NCI-H82 treated with DMSO at 0.1 percent for 48 hours (cell line): Measurements from ENCODE around the gene SLC6A18.

Experiments used
- DNase-seq: peaks from one replicate; lab custom pipeline; 2025; ENCODE audit not compliant: unreplicated experiment; lab: John Stamatoyannopoulos, UW

The SLC6A18 gene

DNA sequence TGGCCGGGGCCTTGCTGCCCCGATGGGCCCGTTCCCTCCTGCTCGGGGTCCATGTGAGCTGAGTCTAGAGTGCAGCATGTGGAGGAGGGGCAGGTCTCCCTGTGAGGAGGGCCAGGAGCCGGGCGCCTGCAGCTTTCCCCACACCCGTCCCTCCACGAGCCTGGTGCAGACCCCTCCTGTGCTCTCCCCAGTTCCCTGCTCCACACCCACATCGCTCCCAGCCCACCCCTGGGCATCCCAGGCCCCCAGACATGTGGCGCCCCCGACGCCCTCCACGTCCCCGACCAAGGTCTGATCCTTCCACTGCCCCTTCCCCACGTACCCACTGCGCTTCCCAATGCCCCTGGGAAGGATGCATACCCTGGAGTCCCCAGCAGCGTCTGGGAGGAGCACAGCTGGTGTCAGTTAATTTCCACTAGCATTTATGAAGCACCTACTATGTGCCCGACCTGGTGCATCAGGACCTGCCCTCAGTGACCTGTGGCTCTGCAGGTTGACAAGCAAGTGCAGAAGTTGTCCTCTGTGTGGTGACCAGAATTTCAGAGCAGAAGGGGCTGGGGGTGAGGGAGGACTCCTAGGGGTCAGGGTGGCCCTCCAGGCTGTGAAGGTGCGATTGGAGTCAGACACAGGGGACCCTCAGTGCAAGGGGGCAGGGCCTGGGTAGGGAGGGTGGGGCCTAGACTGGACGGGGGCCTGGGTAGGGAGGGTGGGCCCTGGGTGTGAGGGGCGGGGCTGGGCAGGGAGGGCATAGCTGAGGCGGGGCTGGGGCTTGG is 10.8 kb upstream of the SLC6A18 start:
- DNase-seq = no peak

DNA sequence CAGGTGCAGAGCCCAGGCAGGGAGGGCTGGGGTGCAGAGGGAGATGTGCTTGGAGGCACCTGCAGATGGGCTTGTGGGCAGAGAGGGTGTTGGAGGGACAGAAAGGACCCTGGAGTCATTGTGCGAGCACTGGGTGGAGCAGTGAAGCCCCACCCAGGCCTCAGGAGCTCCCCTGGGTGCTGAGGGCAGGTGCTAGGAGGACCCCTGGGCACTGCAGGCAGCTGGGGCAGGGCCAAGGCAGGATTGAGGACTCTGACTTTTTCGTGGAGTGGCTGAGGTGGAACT is 10.3 kb upstream of the SLC6A18 start:
- no peak for DNase-seq

DNA sequence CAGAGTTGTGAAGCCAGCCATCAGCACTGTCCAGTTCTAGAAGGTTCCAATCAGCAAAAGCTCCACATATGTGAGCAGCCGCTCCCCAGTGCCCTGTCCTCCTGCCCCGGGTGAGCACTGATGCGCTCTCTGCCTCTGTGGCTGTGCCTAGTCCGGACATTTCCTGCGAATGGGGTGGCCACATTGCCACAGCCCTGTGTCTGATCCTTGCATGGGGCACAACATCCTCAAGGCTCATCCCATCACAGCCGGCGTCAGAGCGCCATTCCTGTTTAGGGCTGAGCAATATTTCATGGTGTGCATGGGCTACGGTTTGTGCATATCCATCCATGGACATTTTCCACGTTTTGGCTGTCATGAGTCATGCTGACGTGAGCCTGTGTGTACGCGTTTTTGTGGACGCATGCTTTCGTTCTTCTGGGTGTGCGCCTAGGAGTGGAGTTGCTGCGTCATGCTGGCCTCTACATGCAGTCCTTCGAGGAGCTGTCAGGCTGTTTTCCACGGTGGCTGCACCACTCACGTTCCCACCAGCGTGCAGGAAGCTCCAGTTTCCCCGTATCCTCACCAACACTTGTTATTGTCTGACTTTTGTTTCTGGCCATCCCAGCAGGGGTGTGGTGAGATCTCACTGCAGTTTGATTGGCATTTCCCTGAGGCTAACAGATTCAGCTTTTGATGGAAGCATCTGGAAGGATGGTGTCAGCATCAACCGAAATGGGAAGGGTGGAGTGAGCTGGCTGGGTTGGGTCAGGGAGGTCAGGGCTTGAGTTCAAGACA is 9.7 kb upstream of the SLC6A18 start:
- no peak for DNase-seq

DNA sequence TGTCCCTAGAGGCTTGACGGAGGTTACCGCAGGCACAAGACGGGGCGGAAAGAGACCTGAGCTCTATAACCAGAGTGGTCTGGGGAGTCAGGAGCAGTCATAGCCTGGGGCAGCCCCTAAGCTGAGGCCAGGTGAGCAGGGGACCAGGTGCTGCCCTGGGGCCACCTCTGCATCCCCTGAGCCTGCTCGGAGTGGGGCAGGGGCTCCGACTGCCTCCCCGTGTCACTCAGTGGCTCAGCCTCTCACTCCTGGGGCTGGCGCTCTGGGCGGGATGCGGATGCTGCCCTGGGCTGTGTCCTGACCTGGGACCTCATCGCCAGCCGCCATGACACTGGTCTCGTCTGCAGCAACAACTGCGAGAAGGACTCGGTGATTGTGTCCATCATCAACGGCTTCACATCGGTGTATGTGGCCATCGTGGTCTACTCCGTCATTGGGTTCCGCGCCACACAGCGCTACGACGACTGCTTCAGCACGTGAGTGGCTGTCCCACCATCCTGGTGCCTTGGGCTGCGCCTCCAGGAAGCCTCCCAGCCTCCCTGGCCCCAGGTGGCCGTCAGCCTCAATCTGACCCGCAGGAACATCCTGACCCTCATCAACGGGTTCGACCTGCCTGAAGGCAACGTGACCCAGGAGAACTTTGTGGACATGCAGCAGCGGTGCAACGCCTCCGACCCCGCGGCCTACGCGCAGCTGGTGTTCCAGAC is 8.8 kb upstream of the SLC6A18 start:
- DNase-seq = no peak

DNA sequence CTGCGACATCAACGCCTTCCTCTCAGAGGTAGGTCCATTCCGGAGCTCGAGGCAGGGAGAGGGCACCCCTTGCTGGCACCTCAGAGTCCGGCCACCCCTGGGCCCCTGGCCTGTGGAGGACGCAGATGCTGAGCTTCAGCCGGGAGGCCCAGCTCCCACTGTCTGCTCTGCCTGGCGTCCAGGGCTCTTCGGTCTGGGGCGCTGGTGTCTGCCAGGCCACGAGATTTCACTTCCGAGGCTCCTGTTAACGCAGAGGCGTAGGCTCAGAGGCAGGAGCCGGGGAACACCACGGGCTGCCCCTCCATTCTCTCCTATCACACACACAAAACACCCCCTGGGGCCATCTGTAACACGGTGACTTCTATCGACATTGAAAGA is 8.3 kb upstream of the SLC6A18 start:
- DNase-seq = no peak

DNA sequence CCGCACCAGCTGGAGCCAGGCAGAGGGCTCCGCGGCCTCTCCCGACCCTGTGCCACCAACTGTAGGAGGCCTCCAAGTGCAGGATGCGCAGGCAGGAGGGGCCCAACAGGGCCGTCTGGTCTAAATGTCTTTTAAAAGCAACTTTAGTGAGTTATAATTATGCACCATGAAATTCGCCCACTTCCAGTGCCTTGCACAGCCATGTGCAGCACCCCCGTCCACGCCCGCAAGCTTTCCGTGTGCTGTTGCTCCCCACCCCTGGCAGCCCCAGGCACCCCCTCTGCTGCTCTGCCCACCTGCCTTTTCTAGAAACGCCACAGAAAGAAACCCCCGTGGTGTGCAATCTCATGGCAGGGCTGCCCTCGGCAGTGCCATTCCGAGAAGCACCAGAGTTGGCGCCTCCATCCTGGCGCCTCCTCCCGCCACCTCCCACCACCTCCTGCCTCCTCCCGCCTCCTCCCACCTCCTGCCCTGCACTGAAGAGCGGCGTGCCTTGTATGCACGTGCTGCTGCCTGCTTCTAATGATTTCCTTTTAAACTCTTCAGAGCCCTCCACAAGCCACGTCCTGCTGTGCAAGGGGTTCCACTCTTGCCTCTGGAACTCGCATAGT is 7.5 kb upstream of the SLC6A18 start:
- DNase-seq = no peak

DNA sequence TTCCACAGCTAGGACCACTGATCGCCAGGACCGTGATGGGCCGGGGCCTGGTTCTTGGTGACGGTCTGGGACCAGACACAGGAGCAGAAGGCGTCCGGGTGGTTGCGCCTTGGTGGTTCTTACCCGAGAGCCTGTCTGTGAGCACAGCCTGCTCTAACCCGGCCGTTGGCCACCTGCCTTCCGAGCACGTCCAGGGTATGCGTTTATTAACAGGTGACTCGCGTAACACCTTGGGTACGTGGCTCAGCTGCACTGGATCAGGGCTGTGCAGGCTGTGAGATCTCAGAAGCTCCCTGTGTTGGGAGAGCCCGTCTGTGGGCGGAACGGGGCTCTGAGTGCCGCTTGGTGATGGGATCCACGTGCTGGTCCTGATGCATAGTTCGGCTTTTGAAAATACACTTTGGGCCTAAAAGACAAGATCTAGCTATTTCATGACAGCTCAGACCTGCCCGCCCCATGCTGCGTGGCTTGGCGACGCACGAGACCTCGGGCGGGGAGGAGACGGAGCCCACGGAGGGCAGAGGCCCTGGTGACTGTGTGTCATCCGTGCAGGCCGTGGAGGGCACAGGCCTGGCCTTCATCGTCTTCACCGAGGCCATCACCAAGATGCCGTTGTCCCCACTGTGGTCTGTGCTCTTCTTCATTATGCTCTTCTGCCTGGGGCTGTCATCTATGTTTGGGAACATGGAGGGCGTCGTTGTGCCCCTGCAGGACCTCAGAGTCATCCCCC is 6.7 kb upstream of the SLC6A18 start:
- no peak for DNase-seq

DNA sequence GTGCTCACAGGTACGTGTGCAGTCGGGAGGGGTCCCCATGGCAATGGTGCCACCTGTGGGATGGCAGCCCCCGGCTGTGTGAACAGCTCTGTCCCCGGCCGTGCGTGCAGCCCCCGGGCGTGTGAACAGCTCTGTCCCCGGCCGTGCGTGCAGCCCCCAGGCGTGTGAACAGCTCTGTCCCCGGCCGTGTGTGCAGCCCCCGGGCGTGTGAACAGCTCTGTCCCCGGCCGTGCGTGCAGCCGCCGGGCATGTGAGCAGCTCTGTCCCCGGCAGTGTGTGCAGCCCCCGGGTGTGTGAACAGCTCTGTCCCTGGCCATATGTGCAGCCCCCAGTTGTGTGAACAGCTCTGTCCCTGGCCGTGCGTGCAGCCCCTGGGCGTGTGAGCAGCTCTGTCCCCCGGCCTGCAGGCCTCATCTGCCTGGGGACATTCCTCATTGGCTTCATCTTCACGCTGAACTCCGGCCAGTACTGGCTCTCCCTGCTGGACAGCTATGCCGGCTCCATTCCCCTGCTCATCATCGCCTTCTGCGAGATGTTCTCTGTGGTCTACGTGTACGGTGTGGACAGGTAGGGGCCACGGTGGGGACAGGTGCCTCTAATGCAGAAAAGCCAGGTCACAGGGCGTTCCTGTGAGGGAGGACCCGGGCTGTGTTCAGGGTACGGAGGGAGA is 5.9 kb upstream of the SLC6A18 start:
- DNase-seq = no peak

DNA sequence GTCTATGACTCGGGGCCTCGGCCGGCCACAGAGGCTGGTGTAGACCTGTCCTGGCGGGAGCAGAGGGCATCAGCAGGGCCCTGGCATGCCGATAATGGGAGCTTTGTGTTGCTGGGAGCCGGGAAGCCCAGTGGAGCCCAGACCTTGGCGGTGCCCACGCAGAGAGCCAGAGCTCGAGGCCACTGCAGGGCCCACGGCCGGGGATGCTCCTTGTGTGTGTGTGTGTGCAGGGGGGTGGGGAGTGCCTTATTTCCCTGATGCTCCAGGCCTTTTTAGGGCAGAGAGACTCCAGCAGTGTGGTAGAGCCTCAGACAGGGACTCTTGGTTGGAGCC is 5.4 kb upstream of the SLC6A18 start:
- DNase-seq = no peak

DNA sequence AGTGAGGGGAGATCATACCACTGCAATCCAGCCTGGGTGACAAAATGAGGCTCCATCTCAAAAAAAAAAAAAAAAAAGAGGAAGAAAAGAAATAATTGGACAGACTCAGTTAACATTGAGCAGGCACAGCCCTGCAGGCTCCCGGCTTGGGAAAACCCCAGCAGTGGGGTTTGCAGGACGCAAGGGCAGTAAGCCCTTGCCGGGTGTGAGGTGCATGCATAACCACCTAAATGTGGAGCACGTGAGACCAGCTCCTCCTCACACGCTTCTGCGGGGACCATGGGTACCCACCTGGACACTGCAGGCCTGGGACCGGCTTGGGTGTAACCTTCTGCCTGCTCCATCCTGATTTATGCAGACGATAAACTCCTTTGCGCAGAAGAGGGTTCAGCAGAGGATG is 4.8 kb upstream of the SLC6A18 start:
- no peak for DNase-seq

DNA sequence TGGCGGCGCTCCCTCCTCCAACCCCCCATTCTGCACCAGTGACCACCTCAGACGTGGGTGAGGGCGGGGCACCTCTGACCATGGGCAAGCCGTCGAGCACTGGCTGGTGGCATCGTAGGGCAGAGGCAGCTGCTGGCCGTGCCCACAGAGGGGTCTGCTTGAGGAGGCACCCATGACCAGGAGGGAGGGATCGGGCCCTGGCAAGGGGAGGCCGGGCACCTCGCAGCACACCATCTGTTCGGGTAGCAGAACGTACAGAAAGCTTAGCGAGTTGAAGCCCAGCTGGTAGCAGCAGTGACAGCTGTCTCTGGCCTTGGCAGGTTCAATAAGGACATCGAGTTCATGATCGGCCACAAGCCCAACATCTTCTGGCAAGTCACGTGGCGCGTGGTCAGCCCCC is 4.3 kb upstream of the SLC6A18 start:
- no peak for DNase-seq

DNA sequence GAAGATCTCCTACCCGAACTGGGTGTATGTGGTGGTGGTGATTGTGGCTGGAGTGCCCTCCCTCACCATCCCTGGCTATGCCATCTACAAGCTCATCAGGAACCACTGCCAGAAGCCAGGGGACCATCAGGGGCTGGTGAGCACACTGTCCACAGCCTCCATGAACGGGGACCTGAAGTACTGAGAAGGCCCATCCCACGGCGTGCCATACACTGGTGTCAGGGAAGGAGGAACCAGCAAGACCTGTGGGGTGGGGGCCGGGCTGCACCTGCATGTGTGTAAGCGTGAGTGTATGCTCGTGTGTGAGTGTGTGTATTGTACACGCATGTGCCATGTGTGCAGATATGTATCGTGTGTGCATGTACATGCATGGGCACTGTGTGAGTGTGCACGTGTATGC is 3.5 kb upstream of the SLC6A18 start:
- no peak for DNase-seq

DNA sequence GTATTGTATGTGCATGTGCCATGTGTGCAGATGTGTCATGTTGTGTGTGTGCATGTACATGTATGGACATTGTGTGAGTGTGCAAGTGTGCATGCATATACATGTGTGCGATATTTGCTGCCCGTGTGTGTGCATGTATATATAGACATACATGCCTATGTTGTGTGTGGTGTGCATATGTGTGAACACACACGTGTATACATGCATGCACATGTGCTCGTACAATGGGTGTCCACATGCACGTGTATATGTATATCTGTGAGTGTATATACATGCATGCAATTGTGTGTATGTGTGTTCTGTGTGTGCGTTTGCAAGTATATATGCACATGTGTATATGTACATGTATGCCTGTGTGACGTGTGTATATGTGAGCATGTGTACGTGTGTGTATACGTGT is 3.0 kb upstream of the SLC6A18 start:
- no peak for DNase-seq

DNA sequence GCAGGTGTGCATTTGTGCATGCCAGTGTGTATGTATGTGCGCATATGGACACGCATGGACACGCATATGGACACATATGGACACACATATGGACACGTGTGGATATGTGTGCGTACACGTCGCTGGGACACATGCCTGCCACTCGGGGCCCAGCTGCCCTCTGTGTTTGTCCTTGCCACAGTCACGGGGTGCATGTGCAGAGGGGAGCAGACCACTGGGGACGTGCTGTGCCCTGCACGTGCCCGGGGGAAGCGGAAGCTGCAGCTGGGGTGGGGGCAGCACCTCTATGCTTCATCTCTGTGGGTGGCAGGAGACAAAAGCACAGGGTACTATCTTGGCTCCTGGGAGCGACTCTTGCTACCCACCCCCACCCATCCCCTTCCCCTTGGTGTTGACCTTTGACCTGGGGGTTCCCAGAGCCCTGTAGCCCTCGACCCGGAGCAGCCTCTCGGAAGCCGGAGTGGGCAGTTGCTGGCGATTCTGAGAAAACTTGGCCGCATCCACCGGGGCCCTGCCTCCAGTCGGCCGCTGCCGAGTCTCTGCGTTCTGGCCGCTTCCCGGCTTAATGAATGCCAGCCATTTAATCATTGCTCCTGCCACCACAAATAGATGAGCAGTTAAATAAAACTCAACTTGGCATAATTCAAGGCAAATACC is 2.4 kb upstream of the SLC6A18 start:
- DNase-seq = no peak

DNA sequence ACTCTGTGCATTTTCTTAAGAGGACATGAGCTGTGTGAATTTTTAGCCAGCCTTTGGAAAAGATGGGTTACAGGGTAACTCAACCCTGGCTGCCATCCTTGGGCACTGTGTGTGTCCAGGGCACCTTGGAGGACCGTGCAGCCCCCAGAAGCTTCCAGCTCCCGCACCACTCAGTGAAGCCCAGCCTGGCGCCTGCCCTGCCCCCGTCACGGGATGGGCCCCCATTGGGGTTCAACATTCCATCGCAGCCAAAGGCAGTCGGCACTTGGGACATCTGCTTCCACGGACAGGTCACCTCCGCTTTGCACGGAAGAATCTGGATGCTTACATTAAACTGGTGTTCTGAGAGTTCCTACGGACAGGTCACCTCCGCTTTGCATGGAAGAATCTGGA is 1.9 kb upstream of the SLC6A18 start:
- no peak for DNase-seq

DNA sequence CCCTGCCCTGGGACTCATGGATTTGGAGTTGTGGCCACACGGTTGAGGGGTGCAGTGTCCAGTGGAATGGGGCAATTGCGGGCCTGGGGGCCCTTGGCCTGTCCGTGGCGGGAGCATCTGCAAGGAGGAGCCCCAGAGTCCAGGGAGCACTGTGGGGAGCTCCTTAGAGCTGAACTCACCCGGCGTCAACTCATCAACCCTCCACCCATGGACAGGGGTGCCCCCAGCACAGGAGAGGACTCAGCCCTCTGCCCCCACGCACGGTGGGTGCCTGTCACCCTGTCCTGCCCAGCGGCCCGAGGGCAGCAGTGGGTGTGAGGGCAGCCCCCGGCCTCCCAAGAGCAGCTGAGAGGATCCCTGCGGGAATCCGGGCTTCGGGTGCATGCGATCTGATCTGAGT is 550 bp upstream of the SLC6A18 start:
- no peak for DNase-seq

DNA sequence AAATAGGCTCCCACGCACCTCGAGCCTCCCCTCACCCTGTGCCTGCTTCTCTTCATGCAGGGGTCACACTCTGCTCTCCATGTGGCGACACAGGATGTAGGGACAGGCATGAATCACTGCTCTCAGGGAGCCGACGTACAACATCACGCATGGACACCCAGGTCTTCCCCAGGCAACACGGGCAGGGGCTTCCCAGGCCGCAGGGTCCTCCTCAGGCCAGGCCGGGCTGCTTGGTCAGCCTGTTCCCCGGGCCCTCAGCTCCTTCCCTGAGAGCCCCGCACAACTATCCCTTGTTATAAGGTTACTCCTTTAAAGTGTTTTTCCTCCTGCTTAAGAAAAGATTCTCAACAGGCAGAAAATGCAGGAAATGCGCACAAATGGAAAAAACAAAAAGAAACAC is 1.1 kb downstream of the SLC6A18 start:
- no peak for DNase-seq

DNA sequence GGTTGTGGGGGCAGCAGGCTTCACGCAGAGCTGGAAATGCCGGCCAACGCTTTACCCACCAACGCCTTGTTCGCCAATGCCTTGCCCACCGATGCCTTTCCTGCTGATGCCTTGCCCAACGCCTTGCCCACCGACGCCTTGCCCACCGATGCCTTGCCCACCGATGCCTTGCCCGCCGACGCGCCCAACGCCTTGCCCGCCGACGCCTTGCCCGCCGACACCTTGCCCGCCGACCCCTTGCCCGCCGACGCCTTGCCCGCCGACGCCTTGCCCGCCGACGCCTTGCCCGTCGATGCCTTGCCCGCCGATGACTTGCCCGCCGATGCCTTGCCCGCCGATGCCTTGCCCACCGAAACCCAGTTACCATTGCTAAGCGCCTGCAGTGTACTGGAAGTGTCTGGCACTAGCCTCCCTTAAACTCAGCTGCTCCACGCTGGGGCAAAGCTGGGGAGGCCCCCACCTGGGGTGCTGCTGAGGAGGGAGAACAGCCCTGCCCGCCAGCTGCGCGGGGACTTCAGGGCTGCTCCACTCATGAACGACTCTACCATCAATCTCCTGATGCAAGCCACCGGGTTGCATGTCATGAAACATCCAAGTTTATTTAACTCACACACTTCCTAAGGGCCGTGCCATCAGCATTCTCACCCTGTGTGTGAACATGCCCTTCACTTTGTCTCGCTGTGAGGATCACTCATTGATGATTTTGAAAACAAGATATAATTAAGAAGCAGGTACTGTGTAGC is 1.8 kb downstream of the SLC6A18 start:
- DNase-seq = no peak

DNA sequence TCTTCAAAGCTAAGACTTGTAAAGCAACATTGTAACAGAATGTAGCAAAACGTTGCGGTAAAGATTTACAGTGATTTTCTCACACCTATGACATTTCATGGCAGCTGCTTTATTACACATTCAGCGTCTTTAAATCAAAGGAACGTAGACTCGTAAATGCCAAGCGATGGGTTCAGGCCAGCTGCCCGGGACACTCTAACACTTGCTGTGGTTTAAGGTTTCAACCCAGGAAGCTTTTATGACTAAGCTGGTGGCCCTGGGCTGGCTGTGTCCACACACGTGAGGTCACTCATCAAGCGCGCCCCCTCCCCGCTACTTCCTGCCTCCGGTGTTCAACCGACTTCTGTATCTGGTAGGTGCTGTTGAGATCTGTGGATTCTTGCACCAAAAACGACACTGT is 2.5 kb downstream of the SLC6A18 start:
- DNase-seq = no peak

DNA sequence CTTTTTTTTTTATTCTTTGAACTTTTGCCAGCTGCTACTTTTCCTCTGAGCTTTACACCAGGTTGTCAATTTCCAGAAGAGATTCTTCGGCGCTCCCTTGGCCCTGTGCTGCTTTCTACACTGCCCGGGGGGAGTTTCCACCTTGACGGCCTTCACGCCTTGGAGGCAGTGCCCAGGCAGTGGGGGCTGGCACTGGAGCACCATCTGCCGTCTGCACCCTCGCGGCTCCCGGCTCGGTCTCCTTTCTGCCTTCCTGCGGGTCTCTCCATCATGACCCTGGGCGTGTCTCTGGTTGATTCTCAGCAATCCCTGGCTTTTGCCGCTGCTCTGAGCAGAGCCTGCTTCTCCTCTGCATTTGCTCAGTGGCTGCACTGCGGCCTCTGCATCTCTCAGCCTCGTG is 2.9 kb downstream of the SLC6A18 start:
- DNase-seq = no peak
